OCI-LY7 (cell line): ENCODE data around the gene CDH3. TPM values are rescaled to one million over a fixed set of nuclear protein-coding genes. Genes with fewer than 3 reads are reported as not detected.
A peak's percentile ranks its signal among the peaks of the same experiment; 100 is the strongest.

Source experiments
- BruUV-seq: library from RNA; stranded (reverse); fragments of 400-500 nt; replicated peaks from 2 replicates; lab custom pipeline; 2021; lab: Mats Ljungman, UMichigan
- CTCF ChIA-PET: fragments of 300-600 bp; sonication (Branson Sonifier 250); formaldehyde crosslinking; loops from one replicate; lab custom pipeline; 2022; ENCODE audit warnings: antibody characterized with exemption; ENCODE audit not compliant: unreplicated experiment; lab: Charles Lee
- POLR2A ChIA-PET: fragments of 300-600 bp; sonication (Branson Sonifier 250); formaldehyde crosslinking; loops from one replicate; lab custom pipeline; 2022; ENCODE audit warnings: antibody characterized with exemption; lab: Charles Lee
- DNase-seq: peaks from one replicate; pipeline ENCODE4 v3.0.0-alpha.2; 2015; ENCODE audit warnings: low spot score
- H2AFZ ChIP-seq: fragments of 200-600 bp; sonication (generic), shearing (Covaris generic); 2 replicates; pipeline ENCODE4 v1.6.1; 2014; ENCODE audit warnings: mild to moderate bottlenecking, antibody characterized with exemption, low read length, moderate library complexity
- H3K27ac ChIP-seq: fragments of 200-600 bp; sonication (generic); 2 replicates; pipeline ENCODE4 v1.5.1; 2014; ENCODE audit warnings: mixed run types, low read depth, mild to moderate bottlenecking, moderate library complexity, low read length, inconsistent platforms; ENCODE audit not compliant: poor library complexity, severe bottlenecking
- H3K36me3 ChIP-seq: fragments of 200-600 bp; sonication (generic); 2 replicates; pipeline ENCODE4 v1.6.1; 2014; ENCODE audit warnings: mild to moderate bottlenecking, antibody characterized with exemption, low read length, moderate library complexity, mixed read lengths; ENCODE audit not compliant: insufficient read depth
- H3K4me1 ChIP-seq: fragments of 200-600 bp; sonication (generic); 2 replicates; pipeline ENCODE4 v1.5.1; 2014; ENCODE audit warnings: mild to moderate bottlenecking, low read length; ENCODE audit not compliant: insufficient read depth, poor library complexity, severe bottlenecking
- H3K4me2 ChIP-seq: fragments of 200-600 bp; sonication (generic); 2 replicates; pipeline ENCODE4 v1.6.1; 2014; ENCODE audit warnings: mild to moderate bottlenecking, low read length
- H3K4me3 ChIP-seq: fragments of 200-600 bp; sonication (generic); 2 replicates; pipeline ENCODE4 v1.5.1; 2014; ENCODE audit warnings: mild to moderate bottlenecking, low read depth, low read length; ENCODE audit not compliant: poor library complexity, severe bottlenecking
- H3K79me2 ChIP-seq: fragments of 200-600 bp; sonication (generic); 2 replicates; pipeline ENCODE4 v1.6.1; 2016; ENCODE audit warnings: low read depth, mild to moderate bottlenecking, low read length, moderate library complexity, mixed read lengths; ENCODE audit not compliant: insufficient read depth
- H3K9me2 ChIP-seq: fragments of 200-600 bp; sonication (generic); 2 replicates; pipeline ENCODE4 v1.6.1; 2016; ENCODE audit warnings: mild to moderate bottlenecking, low read length, mixed read lengths; ENCODE audit not compliant: insufficient read depth
- H3K9me3 ChIP-seq: fragments of 200-600 bp; sonication (generic); 2 replicates; pipeline ENCODE4 v1.6.1; 2014; ENCODE audit warnings: mild to moderate bottlenecking, mixed run types, low read length, mixed read lengths
- H4K20me1 ChIP-seq: fragments of 200-600 bp; sonication (generic); 2 replicates; pipeline ENCODE4 v1.6.1; 2014; ENCODE audit warnings: mild to moderate bottlenecking, antibody characterized with exemption, low read length, moderate library complexity, mixed read lengths; ENCODE audit not compliant: insufficient read depth
- EZH2phosphoT487 ChIP-seq: fragments of 200-600 bp; sonication (generic); IDR thresholded peaks from 2 replicates; pipeline ENCODE4 v1.6.1; 2018; ENCODE audit warnings: low read depth, borderline replicate concordance, mild to moderate bottlenecking, mixed run types, antibody characterized with exemption, low read length, moderate library complexity, mixed read lengths
- intact Hi-C: fragments of 100-400 bp; cut with micrococcal nuclease; formaldehyde crosslinking; loops from one replicate; pipeline ENCODE4 v1.10.0; 2022; ENCODE audit not compliant: unreplicated experiment
- total RNA-seq, 2 experiments: library from RNA; depleted of rRNA in 1 of 2; stranded (reverse); fragments of >200 nt in 1 of 2; shearing (Covaris generic) in 1 of 2; gene quantifications; 2 replicates each; pipeline ENCODE4 v1.2.3, GENCODE V29; 2014 to 2022
- TF ChIP-seq, protein P1 (sequence below): fragments of 200-600 bp; sonication (generic); conservative IDR thresholded peaks from 2 replicates; pipeline ENCODE4 v1.5.1; 2014; ENCODE audit warnings: mild to moderate bottlenecking, antibody characterized with exemption, low read length, moderate library complexity, mixed read lengths

CDH3 gene
- total RNA-seq, 2 experiments from 2014 or later, result 0.06 to 0.46 TPM

DNA sequence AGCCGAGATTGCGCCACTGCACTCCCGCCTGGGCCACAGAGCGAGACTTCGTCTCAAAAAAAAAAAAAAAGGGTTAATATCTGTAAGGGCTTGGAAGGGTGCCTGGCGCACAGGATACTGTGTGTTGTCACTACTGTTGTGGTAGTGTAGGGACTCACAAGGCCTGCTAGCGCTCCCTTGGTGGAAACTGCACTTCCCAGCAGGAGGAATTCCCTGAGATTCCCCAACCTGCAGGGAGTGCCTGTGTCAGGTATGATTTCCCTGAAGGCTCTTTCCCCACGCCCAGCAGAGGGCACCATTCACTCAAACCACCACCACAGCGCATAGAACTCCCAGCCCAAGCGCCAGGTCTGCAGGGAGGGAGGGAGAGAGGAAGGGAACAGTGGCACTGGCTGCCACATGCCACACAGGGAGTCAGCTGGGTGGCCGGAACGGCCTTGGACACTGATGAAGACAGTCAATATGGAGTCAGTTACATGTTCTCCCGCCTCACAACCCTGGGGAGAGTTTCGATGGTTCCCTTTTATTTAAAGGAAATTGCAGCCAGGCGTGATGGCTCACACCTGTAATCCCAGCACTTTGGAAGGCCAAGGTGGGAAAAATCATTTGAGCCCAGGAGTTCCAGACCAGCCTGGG, 59.2 kb downstream of the CDH3 start:
- H2AFZ ChIP-seq, result no peak overlapping the region
- H3K9me2 ChIP-seq, result no peaks in the 10 kb centered on the region
- no peak overlapping the region for H3K4me2 ChIP-seq
- H3K4me3 ChIP-seq, result no peak overlapping the region
- TF ChIP-seq, protein P1, sequence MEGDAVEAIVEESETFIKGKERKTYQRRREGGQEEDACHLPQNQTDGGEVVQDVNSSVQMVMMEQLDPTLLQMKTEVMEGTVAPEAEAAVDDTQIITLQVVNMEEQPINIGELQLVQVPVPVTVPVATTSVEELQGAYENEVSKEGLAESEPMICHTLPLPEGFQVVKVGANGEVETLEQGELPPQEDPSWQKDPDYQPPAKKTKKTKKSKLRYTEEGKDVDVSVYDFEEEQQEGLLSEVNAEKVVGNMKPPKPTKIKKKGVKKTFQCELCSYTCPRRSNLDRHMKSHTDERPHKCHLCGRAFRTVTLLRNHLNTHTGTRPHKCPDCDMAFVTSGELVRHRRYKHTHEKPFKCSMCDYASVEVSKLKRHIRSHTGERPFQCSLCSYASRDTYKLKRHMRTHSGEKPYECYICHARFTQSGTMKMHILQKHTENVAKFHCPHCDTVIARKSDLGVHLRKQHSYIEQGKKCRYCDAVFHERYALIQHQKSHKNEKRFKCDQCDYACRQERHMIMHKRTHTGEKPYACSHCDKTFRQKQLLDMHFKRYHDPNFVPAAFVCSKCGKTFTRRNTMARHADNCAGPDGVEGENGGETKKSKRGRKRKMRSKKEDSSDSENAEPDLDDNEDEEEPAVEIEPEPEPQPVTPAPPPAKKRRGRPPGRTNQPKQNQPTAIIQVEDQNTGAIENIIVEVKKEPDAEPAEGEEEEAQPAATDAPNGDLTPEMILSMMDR, result peak; percentile 82
- no peak for TF ChIP-seq EZH2phosphoT487
- H3K4me1 ChIP-seq, result no peaks in the 10 kb centered on the region
- no peaks in the 10 kb centered on the region for H3K9me3 ChIP-seq
- intact Hi-C loops, result loop anchor here (1.0 to 2.0 kb wide), 2 partner anchors 96 to 176 kb away; no protein-coding TSS in a partner anchor
- DNase-seq, result peak; percentile 59
- H3K27ac ChIP-seq, result no peak overlapping the region
- H4K20me1 ChIP-seq, result no peaks in the 10 kb centered on the region
- POLR2A ChIA-PET, result no interaction called here
- no peaks in the 10 kb centered on the region for H3K36me3 ChIP-seq
- H3K79me2 ChIP-seq, result no peaks in the 10 kb centered on the region
- no TSS peak for BruUV-seq
- CTCF ChIA-PET, result no interaction called here

DNA sequence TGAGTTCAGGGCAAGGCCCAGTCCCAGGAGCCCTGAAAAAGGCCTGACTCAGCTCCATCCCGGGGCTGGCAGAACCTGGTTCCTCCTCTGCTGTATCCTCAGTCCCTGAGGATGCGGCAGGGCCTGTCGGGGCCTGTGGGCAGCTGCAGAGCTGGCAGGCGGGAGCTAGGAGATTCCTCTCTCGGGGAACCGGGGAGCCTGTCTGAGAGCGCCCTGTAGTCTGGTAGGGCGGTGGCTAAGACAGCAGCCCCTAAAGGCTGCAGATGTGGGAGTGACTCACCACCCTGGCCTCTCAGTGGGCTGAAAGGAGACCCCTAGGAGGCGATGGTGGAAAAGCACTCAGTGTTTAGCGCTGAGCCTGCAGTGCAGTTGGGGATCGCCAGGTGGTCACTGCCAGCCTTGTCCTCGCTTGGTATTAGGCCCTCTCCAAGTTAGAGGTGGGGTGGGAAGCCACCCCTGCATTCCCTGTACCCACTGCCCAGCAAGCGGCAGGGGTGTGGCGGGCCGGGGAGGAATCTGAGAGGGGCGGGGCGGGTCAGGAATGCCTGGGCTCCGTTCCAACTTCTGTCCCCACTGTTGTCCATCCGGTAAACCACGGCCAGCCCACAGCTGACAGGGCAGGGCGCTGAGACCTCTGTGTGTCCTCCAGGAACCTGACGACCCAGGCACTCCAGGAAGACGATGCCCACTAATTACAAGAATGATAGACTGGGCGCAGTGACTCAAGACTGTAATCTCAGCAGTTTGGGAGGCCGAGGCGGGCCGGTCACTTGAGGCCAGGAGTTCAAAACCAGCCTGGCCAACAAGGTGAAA, 62.4 kb downstream of the CDH3 start:
- no peaks in the 10 kb centered on the region for H3K9me3 ChIP-seq
- DNase-seq, result no peak
- no peaks in the 10 kb centered on the region for H3K79me2 ChIP-seq
- TF ChIP-seq EZH2phosphoT487, result no peak
- TF ChIP-seq, protein P1, result no peak
- intact Hi-C loops, result no loop called here
- no peak overlapping the region for H3K4me2 ChIP-seq
- H3K36me3 ChIP-seq, result no peaks in the 10 kb centered on the region
- BruUV-seq, result no TSS peak
- CTCF ChIA-PET, result no interaction called here
- no peaks in the 10 kb centered on the region for H3K4me1 ChIP-seq
- H3K4me3 ChIP-seq, result no peak overlapping the region
- no peak overlapping the region for H3K27ac ChIP-seq
- H3K9me2 ChIP-seq, result no peaks in the 10 kb centered on the region
- no peak overlapping the region for H2AFZ ChIP-seq
- POLR2A ChIA-PET, result interaction anchor here (0.6 kb wide), 1 partner anchor 32 kb away, joined by 5 read pairs; no protein-coding TSS in a partner anchor
- no peaks in the 10 kb centered on the region for H4K20me1 ChIP-seq
